ENCODE measurements around the gene MED13. TPM values are rescaled to one million over a fixed set of nuclear protein-coding genes. Genes with fewer than 3 reads are reported as not detected.

Gene MED13
- total RNA-seq, 1 experiment from 2014 or later: 96.0 TPM

GRCh38 chr17:62101515-62101914 is 36.4 kb upstream of the MED13 start:
- H3K36me3 ChIP-seq (ENCODE audit: control insufficient read depth in 1 of 2, insufficient read depth in 2 of 2, low read length in 2 of 2): no peaks in the 10 kb centered on the region
- H3K79me2 ChIP-seq (ENCODE audit: insufficient read depth, low read length): no peaks in the 10 kb centered on the region
- H3K4me3 ChIP-seq (replicated peaks in 1 of 2; ENCODE audit: low read depth in 1 of 2, low read length in 2 of 2): no peak overlapping the region
- H3K4me1 ChIP-seq (ENCODE audit: control insufficient read depth in 1 of 2, insufficient read depth in 2 of 2, low read length in 2 of 2): no peaks in the 10 kb centered on the region
- RAD21 ChIA-PET (ENCODE audit: low non-redundant PET in 1 of 2, low total read pairs in 2 of 2, uncharacterized antibody in 2 of 2, unreplicated experiment in 2 of 2): interaction anchor here in 1 of 2 experiments (1.0 kb wide), 1 partner anchor 8 kb away, joined by 3 read pairs; no protein-coding TSS in a partner anchor
- TF ChIP-seq EGR1 (IDR thresholded peaks at IDR 0.05; ENCODE audit: low read depth) (no peak), CEBPB (IDR thresholded peaks at IDR 0.05; ENCODE audit: low read depth) (no peak), EZH2phosphoT487 (IDR thresholded peaks at IDR 0.05; ENCODE audit: borderline replicate concordance) (no peak)
- TF ChIP-seq, protein P1, sequence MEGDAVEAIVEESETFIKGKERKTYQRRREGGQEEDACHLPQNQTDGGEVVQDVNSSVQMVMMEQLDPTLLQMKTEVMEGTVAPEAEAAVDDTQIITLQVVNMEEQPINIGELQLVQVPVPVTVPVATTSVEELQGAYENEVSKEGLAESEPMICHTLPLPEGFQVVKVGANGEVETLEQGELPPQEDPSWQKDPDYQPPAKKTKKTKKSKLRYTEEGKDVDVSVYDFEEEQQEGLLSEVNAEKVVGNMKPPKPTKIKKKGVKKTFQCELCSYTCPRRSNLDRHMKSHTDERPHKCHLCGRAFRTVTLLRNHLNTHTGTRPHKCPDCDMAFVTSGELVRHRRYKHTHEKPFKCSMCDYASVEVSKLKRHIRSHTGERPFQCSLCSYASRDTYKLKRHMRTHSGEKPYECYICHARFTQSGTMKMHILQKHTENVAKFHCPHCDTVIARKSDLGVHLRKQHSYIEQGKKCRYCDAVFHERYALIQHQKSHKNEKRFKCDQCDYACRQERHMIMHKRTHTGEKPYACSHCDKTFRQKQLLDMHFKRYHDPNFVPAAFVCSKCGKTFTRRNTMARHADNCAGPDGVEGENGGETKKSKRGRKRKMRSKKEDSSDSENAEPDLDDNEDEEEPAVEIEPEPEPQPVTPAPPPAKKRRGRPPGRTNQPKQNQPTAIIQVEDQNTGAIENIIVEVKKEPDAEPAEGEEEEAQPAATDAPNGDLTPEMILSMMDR (IDR thresholded peaks at IDR 0.05 in 2 of 3, conservative IDR thresholded peaks at IDR 0.05 in 1 of 3; ENCODE audit: borderline replicate concordance in 1 of 3, insufficient read depth in 1 of 3, low read depth in 2 of 3, low read length in 2 of 3): no peak
- POLR2A ChIA-PET: no interaction called here
- no peak overlapping the region for H3K4me2 ChIP-seq (ENCODE audit: low read length)
- CTCF ChIA-PET: interaction anchor here (3.1 kb wide), 1 partner anchor 8 kb away, joined by 22 read pairs; no protein-coding TSS in a partner anchor
- no peak overlapping the region for H3K27ac ChIP-seq (ENCODE audit: low read depth, low read length)
- no TSS peak for BruUV-seq (replicated peaks)
- ATAC-seq: no peak
- H4K20me1 ChIP-seq (ENCODE audit: insufficient read depth): no peaks in the 10 kb centered on the region
- no peak overlapping the region for H2AFZ ChIP-seq (ENCODE audit: low read depth, low read length, poor library complexity, severe bottlenecking)
- intact Hi-C loops (cut with micrococcal nuclease): loop anchor here (10.0 kb wide), 1 partner anchor 537 kb away; no protein-coding TSS in a partner anchor
- H3K9ac ChIP-seq (ENCODE audit: low read length): no peak overlapping the region
- no peaks in the 10 kb centered on the region for H3K9me3 ChIP-seq (ENCODE audit: control insufficient read depth in 1 of 2, insufficient read depth in 1 of 2, low read depth in 1 of 2, low read length in 2 of 2)
- no peaks in the 10 kb centered on the region for H3K9me2 ChIP-seq (ENCODE audit: insufficient read depth)
- H3K27me3 ChIP-seq (ENCODE audit: insufficient read depth, low read length): no peaks in the 10 kb centered on the region
- no peak for DNase-seq (ENCODE audit: low read depth, low spot score)

- intact Hi-C loops (cut with micrococcal nuclease): loop anchor here (10.0 kb wide), 1 partner anchor 536 kb away; no protein-coding TSS in a partner anchor
- Histone ChIP-seq H3K9me3 (ENCODE audit: control insufficient read depth in 1 of 2, insufficient read depth in 1 of 2, low read depth in 1 of 2, low read length in 2 of 2) (no peaks in the 10 kb centered on the region), H3K4me1 (ENCODE audit: control insufficient read depth in 1 of 2, insufficient read depth in 2 of 2, low read length in 2 of 2) (no peaks in the 10 kb centered on the region), H3K79me2 (ENCODE audit: insufficient read depth, low read length) (no peaks in the 10 kb centered on the region), H3K9ac (ENCODE audit: low read length) (no peak overlapping the region), H3K4me3 (replicated peaks in 1 of 2; ENCODE audit: low read depth in 1 of 2, low read length in 2 of 2) (no peak overlapping the region), H3K36me3 (ENCODE audit: control insufficient read depth in 1 of 2, insufficient read depth in 2 of 2, low read length in 2 of 2) (no peaks in the 10 kb centered on the region), H3K4me2 (ENCODE audit: low read length) (no peak overlapping the region), H3K27ac (ENCODE audit: low read depth, low read length) (no peak overlapping the region), H3K9me2 (ENCODE audit: insufficient read depth) (no peaks in the 10 kb centered on the region), H2AFZ (ENCODE audit: low read depth, low read length, poor library complexity, severe bottlenecking) (no peak overlapping the region), H4K20me1 (ENCODE audit: insufficient read depth) (no peaks in the 10 kb centered on the region), H3K27me3 (ENCODE audit: insufficient read depth, low read length) (no peaks in the 10 kb centered on the region)
- CTCF ChIA-PET: interaction anchor here (3.1 kb wide), 1 partner anchor 8 kb away, joined by 22 read pairs; no protein-coding TSS in a partner anchor
- POLR2A ChIA-PET: no interaction called here
- ATAC-seq (no peak), DNase-seq (ENCODE audit: low read depth, low spot score) (no peak)
- BruUV-seq (replicated peaks): no TSS peak
- RAD21 ChIA-PET (ENCODE audit: low non-redundant PET in 1 of 2, low total read pairs in 2 of 2, uncharacterized antibody in 2 of 2, unreplicated experiment in 2 of 2): interaction anchor here in 1 of 2 experiments (1.0 kb wide), 1 partner anchor 8 kb away, joined by 3 read pairs; no protein-coding TSS in a partner anchor
- TF ChIP-seq, protein P1 (IDR thresholded peaks at IDR 0.05 in 2 of 3, conservative IDR thresholded peaks at IDR 0.05 in 1 of 3; ENCODE audit: borderline replicate concordance in 1 of 3, insufficient read depth in 1 of 3, low read depth in 2 of 3, low read length in 2 of 3): no peak
- TF ChIP-seq, protein P2, sequence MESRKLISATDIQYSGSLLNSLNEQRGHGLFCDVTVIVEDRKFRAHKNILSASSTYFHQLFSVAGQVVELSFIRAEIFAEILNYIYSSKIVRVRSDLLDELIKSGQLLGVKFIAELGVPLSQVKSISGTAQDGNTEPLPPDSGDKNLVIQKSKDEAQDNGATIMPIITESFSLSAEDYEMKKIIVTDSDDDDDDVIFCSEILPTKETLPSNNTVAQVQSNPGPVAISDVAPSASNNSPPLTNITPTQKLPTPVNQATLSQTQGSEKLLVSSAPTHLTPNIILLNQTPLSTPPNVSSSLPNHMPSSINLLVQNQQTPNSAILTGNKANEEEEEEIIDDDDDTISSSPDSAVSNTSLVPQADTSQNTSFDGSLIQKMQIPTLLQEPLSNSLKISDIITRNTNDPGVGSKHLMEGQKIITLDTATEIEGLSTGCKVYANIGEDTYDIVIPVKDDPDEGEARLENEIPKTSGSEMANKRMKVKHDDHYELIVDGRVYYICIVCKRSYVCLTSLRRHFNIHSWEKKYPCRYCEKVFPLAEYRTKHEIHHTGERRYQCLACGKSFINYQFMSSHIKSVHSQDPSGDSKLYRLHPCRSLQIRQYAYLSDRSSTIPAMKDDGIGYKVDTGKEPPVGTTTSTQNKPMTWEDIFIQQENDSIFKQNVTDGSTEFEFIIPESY (IDR thresholded peaks at IDR 0.05; ENCODE audit: extremely low read depth, insufficient replicate concordance, low read length): no peak
- TF ChIP-seq EGR1 (IDR thresholded peaks at IDR 0.05; ENCODE audit: low read depth): no peak
- TF ChIP-seq, protein P3, sequence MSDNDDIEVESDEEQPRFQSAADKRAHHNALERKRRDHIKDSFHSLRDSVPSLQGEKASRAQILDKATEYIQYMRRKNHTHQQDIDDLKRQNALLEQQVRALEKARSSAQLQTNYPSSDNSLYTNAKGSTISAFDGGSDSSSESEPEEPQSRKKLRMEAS (IDR thresholded peaks at IDR 0.05): no peak
- TF ChIP-seq SRF (IDR thresholded peaks at IDR 0.05; ENCODE audit: low read depth): no peak
- TF ChIP-seq SP1 (IDR thresholded peaks at IDR 0.05; ENCODE audit: low read depth): no peak
These were observed 36.0 kb upstream of the MED13 start for GRCh38 chr17:62101090-62101489.

All from HCT116 (cell line).